Brain pericyte (primary cell): ENCODE measurements around the gene FRMD8.
"Not testable (repeated sequence)": the region's sequence is repeated elsewhere in the genome, so short reads cannot be mapped to it uniquely, and the experiment has no call there.

Experiments used
- DNase-seq: peaks from one replicate; pipeline ENCODE4 v3.0.0-alpha.2; 2012; ENCODE audit warnings: low read depth, low spot score

The FRMD8 gene

DNA sequence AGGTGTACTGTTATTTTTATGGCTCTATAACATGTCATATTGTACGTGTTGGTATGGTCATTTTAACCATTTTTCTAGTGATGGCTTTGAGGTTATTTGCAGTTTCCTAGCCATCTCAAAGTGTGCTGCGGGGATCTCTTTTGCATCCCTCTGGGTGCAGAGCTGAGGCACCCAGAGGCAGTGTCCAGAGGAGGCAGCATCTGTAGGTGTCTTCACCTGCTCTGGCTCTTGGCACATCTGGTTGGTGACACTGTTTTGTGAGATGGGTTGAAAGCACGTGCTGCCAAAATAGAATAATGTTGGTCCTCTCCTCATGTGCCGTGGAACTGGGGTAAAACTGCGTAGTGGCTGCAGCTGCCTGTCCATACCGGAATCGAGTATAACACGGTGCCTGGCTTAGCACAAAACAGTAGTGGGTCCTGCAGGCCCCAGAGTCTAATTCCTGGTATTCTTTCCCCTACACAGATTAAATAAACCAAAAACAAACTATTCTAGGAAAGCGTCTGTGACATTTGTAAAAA lies 49.0 kb downstream of the FRMD8 start:
- no peak for DNase-seq

GRCh38 chr11:65435981-65436411 lies 49.6 kb downstream of the FRMD8 start:
- no peak for DNase-seq

DNA sequence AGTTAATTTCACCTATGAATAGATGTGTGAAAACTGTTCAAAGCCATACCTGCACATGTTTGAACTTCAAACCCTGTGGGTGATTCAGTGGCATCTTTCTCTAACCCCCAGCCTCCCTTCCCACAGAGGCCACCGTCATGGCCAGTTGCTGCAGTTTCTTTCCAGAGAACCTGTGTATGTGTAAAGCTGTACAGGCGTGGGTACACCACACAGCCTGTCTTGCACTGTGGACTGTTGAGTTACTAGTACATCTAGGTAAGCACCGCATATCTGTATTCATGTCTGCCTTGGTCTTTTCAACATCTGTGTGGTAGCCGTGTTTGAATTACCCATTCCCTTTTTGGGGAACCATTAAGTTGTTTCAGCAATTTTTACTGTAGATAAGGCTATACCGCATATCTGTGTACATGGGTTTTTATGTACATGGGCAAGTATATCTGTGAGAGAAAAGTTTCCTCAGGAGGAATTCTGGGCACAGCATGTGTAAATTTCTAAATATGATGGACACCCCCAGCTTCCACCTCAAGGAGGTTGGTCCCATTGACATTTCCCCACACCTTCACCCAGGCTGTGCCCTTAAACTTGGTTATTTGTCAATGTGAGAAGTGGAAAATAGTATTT lies 50.1 kb downstream of the FRMD8 start:
- DNase-seq = no peak

DNA sequence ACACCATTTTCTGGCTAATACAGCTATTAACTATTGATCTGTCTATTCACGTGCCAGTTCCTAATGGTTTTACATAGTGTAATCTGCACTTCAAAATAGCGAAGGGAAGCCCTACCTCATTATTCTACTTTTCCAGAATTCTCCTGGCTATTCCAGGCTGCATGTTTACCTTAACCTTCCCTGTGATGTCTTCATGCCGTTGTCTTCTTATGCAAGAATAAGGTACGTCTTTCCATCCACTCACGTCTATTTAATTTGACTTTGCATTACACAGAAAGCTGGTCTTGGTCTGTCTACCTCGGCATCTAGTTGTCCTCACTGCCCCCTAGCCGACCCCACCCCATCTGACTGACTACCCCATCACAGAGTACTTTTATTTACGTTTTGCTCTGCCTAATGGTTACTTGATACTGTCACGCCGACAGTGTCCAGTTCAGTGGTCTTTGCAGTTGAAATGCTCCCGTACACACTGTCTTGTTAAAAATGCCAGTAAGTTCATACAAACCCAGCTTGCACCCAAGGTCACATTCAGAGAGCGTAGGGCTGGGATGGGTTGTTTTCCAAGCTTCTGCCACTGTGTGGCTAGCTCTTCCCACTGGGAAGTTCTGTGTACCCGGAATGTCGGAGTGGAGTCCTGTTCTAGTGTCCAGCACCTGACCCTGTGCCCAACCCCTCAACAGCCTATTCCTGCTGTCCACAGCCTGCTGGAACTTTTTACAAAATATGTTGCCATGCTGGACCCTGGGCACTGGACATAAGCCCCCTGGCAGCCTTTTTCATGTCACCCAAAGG lies 51.2 kb downstream of the FRMD8 start:
- no peak for DNase-seq

DNA sequence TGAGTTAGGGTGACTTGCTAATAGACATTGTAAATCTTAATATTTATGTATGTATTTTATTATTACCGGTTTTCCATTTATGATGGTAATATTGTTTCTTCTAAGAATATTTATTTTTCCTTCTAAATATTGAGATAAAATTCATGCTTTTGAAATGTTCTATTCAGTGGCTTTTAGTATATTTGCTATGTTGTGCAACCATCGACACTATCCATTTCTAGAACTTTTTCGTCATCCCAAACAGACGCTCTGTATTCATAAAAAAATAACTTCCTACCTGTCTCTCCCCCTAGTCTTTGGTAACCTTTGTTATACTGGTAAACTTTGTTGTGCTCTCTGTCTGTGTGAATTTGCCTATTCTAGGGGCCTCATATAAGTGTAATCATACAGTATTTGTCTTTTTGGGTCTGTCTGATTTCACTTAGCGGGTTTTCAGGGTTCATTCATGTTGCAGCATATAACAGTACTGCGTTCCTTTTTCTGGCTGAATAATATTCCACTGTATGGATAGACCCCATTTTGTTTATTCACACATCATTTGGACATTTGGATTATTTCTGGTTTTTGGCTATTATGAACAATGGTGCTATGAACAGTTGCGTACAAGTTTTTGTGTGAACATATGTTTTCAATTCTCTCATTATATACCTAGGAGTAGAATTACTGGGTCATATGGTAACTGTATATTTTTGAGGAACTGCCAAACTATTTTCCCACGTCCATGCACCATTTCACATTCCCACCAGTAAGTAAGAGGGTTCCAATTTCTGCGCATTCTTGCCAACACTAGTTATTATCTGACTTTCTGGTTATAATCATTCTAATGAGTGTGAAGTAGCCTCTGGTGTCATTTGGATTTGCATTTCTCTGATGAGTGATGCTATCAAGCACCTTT lies 52.1 kb downstream of the FRMD8 start:
- DNase-seq = no peak

DNA sequence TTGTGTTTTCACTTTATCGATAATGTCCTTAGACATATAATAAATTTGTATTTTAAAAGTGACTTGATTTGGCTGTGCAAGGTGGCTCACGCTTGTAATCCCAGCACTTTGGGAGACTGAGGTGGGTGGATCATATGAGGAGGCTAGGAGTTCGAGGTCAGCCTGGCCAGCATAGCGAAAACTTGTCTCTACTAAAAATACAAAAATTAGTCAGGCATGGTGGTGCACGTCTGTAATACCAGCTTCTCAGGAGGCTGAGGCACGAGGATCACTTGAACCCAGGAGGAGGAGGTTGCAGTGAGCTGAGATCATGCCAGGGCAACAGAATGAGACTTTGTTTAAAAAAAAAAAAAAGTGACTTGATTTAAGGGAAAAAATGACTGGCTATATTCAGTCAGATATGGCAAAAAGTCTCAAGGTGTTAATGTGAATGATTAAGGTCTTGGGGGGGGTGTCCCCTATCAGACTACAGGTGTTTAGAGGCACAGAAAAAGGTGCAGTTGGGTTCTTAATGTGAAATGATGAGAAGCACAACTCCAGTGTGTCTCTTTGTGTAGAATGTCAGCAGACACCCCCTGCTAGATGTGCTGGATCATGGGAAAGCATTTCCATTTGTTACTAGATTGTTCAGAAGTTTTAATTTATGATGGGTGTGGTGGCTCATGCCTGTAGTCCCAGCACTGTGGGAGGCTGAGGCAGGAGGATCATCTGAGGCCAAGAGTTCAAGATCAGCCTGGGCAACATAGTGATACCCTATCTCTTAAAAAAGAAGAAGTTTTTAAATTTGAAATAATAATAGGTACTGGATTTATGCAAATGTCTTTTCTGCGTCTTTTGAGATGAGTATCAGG lies 53.1 kb downstream of the FRMD8 start:
- DNase-seq = no peak

DNA sequence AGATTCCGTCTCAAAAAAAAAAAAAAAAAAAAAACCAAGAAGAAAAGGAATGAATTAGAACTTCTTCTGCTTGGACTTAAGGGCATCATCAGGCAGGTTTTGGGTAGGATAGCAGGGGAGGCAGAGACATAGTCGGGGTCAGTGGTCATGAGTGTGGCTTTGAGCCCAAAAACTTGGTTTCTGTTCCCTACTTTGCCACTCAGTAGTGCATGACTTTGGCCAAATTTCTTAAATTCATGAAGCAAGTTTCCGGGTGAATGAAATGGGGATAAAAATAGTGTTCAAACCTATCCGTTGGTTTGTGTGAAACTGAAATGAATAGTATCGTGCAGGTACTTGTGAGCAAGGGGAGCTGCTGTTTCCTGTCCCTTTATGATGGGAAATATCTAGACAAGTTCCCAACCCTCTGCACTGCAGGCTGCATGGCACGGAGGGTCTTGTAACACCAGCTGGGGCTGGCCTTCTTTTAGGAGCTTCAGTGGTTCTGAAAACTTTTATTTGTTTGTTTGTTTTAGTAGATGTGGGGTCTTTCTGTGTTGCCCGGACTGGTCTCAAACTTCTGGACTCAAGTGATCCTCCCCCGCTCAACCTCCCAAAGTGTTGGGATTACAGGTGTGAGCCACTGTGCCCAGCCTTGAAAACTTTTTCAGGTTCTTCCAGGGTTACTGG lies 54.5 kb downstream of the FRMD8 start:
- no peak for DNase-seq

DNA sequence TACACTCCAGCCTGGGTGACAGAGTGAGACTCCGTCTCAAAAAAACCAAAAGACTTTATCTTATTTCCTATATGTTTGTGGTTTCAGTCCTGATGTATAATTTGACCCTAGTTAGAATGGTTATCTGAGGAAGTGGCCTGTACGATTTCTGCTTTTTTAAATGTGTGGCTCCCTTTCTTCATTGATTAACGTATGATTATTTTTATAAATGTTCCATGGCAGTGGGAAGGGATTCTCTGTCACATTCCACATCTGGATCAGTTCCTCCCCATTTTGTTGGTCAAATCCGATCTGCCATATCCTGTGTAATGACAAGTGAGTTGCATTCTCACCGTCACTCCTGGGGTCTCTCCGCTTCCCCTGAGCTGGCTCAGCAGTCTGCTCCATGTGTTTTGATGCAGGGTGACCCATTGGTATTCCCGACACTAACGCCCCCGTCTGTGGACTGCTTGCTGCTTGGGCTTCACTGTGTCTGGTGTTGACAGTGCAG lies 56.5 kb downstream of the FRMD8 start:
- DNase-seq = no peak

DNA sequence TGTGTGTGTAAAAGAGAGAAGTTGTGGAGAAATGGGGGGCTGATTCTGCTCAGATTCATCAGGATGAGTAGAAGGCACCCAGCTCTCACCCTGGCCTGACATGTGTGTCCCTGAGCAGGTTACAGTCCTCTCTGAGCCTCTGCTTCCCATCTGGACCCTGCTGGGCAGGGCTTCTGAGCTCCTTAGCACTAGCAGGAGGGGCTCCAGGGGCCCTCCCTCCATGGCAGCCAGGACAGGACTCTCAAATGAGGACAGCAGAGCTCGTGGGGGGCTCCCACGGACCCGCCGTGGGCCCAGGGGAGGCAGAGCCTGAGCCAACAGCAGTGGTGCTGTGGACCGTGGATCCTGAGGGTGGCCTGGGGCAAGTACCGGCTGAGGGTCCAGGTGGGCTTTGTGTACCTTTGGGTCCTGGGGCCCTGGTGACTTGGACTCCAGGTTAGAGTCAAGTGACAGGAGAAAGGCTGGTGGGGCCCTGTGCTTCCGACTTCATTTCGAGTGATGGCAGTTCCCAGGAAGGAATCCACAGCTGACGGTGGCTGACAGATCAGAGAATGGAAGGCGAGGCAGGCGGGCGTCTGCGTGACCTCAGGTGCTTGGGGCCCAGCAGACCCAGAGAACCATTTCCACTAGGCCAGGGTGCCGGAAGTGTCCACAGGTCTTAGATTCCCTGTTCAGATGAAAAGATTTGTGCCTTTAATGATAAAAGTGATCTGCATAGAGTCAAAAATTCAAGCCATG lies 58.0 kb downstream of the FRMD8 start:
- DNase-seq = no peak

- DNase-seq = no peak
Measured at GRCh38 chr11:65445101-65445603, 58.7 kb downstream of the FRMD8 start.

- no peak for DNase-seq
Measured at GRCh38 chr11:65445604-65446445, 59.4 kb downstream of the FRMD8 start.

- DNase-seq = no peak
Measured at GRCh38 chr11:65446446-65447277, 60.2 kb downstream of the FRMD8 start.

DNA sequence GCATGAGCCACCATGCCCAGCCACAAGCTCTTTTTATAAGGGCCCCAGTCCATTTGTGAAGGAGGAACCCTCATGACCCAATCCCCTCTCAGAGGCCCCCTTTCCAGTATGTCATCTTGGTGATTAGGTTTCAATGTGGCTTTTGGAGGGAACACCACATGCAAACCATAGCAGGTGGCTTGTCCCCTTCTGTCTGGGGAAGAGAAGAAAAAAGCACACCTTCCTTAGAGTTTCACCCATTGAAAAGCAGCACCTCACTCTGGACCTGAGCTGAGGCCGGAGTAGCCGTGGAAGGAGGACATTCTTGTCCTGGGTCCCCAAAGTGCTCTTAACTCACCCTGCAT lies 61.6 kb downstream of the FRMD8 start:
- no peak for DNase-seq

DNA sequence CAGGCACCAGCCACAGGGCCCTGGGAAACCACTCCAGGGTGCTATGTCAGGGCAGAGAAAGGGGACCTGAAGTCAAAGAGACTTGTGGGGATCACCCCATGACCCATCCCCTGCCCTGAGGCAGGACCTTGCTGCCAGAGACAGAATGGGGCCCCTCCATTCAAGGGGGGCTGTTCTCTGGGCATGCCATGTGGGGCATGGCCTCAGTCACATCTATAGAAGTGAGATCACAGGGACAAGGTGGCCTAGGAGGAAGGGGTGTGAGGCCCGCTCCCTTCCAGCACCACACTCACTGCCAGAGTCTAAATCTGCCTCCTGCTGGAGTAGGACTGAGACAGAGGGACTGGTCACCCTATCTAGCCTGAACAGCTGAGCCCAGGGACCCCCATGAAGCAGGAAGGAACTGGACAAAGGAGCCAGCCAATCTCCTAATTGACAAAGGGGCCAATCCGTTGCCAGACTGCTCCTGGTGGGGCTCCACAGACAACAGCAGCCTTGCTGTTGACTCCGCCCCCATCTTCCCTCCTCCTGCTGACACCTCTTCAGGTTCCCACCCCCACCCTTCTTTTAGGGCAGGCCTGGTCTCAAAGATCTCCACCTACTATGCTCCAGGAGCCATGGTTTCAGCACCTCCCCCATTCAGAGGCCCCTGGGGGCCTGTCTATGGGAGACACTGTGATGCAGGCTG lies 62.1 kb downstream of the FRMD8 start:
- DNase-seq = no peak

DNA sequence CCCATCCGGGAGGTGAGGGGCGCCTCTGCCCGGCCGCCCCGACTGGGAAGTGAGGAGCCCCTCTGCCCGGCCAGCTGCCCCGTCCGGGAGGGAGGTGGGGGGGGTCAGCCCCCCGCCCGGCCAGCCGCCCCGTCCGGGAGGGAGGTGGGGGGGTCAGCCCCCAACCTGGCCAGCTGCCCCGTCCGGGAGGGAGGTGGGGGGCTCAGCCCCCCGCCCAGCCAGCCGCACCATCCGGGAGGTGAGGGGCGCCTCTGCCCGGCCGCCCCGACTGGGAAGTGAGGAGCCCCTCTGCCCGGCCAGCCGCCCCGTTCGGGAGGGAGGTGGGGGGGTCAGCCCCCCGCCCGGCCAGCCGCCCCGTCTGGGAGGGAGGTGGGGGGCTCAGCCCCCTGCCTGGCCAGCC lies 64.9 kb downstream of the FRMD8 start:
- DNase-seq = not testable (repeated sequence)

DNA sequence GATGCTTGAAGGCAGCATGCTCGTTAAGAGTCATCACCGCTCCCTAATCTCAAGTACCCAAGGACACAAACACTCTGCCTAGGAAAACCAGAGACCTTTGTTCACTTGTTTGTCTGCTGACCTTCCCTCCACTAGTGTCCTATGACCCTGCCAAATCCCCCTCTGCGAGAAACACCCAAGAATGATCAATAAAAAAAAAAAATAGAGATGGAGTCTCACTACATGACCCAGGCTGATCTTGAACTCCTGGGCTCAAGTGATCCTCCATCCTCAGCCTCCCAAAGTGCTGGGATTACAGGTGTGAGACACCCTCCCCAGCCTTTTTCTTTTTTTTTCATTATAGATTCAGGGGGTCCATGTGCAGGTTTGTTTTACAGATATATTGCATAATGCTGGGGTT lies 65.8 kb downstream of the FRMD8 start:
- DNase-seq = not testable (repeated sequence)

- DNase-seq = no peak
Measured at GRCh38 chr11:65452806-65453490, 66.5 kb downstream of the FRMD8 start.
